Measurements from ENCODE around the gene MSANTD1.
"Not testable (repeated sequence)": the region's sequence is repeated elsewhere in the genome, so short reads cannot be mapped to it uniquely, and the experiment has no call there.

MSANTD1 gene

DNA sequence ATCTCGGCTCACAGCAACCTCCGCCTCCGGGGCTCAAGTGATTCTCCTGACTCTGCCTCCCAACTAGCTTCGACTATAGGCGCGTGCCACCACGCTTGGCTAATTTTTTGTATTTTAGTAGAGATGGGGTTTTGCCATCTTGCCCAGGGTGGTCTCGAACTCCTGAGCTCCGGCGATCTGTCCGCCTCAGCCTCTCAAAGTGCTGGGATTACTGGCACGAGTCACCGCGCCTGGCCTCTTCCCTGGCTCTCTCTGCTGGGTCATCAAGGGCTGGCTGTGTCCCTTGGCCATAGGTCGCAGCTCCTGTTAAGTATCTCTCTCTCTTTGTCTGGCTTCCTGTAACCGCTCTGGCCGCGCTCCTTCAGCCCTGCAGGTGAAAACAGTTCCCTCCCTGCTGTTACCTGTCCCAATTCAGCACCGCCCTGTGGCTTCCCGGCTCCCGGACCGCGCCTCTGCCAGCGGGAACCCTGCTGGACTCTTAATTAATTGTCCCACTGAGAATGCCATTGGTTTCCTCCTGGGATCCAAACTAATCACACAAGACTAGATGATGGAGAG lies 42.5 kb downstream of the MSANTD1 start:
- DNase-seq (ENCODE audit: low spot score): no peak

DNA sequence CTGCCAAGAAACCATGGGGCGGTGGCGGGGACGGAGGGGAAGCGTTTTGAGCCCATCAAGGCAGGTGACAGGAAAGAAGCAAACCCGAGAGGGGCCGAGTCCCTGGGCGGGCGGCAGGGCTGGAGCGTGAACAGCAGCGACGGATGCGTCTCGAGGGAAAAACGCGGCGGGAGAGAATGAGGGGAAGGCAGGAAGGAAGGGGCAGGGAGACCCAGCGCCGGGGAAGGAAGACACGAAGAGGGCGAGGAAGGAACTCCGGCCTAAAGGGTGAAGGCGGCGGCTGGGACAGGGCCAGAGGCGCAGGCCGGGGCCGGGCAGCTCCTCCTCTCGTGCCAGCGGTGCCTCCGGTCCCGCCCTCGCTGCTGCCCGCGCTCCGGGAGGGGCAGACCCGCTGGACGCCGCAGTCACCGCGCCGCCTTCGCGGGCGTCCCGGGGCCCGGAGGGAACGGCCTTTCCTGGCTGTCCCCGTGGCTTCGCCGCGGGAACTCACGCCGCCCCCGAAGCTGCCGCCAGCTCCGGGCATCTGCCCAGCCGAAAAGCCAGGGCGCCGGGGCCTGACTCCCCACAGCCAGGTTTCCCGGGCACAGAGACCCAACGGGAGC lies 43.1 kb downstream of the MSANTD1 start:
- peak; percentile 65 for DNase-seq (ENCODE audit: low spot score)

DNA sequence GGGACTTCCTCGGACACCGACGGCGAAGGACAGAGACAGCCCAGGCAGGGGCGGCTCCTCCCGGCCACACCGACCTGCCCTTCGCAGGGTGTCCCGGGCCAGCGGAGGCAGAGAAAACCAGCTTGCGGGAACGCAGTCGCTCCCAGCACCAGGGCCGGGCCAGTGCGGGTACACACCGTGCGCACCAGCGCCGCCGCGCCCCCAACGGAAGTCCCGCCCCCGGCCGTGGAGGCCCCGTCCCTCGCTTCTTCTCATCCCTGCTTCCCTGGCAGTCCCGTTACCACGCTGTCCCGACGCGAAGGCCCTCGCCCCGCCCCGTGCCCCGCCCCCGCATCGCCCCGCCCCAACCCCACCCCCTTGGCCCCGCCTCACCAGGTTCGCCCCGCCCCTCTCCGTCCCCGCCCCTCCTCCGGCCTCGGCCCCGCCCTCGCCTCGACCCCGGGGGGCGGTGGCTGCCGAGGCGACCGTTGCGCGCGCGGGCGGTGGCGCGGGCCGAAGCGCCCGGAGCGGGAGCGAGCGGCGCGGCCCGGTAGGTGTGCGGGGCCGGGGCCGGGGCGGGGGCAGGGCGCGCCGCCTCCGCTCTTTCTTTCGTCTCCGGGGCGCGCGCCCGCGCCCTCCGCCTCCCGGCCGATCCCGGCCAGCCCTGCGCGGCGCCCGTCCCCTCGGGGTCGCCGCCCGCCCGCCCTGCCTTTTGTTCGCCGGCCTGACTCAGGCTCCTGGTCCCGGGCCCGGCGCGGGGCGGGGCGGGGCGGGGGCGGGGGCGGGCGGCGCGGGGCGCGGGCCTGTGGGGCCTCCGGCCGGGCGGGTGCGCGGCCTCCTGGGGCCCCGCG lies 43.8 kb downstream of the MSANTD1 start, which contains the start of gene RGS12:
Gene RGS12 (plus strand): TSS at position 451 of the 830 bp plus-strand sequence. CDS start 23,150 bp downstream, outside the sequence.
- DNase-seq (ENCODE audit: low spot score): peak; percentile 97

DNA sequence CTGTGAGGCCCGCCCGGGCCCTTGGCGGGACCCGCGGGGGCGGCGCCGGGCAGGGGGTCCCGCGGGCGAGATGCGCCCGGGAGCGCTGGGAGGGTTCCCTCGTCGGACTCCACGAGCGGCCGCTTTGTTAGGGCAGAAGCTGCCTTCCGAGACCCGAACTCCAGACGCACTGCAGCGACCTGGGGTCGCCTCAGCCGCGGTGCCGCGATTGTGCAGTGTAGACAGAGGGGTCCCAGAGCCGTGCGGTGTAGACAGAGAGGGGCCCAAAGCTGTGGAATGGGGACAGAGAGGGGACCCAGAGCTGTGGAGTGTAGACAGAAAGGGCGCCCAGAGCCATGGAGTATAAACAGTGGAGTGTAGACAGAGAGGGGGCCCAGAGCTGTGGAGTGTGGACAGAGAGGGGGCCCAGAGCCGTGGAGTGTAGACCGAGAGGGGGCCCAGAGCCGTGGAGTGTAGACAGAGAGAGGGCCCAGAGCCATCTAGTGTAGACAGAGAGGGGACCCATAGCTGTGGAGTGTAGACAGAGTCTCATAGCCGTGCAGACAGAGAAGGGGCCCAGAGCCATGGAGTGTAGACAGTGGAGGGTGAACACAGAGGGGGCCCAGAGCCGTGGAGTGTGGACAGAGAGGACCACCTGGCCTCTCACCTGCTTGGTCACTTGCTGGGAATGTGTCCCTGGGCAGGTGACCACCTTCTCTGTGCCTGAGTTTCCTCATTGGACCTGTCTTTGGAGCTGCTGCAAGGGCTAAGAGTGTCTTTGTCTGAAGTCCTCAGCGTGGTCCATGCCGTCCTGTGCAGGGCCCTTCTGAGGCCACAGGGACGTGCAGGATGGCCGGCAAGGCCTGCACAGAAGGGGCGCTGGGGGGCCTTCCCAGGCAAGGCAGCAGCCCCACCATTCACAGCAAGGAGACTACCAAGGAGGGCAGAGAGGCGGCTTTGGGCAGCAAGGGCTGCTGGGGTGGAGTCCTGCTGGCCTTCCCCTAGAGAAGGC lies 44.7 kb downstream of the MSANTD1 start:
- no peak for DNase-seq (ENCODE audit: low spot score)

DNA sequence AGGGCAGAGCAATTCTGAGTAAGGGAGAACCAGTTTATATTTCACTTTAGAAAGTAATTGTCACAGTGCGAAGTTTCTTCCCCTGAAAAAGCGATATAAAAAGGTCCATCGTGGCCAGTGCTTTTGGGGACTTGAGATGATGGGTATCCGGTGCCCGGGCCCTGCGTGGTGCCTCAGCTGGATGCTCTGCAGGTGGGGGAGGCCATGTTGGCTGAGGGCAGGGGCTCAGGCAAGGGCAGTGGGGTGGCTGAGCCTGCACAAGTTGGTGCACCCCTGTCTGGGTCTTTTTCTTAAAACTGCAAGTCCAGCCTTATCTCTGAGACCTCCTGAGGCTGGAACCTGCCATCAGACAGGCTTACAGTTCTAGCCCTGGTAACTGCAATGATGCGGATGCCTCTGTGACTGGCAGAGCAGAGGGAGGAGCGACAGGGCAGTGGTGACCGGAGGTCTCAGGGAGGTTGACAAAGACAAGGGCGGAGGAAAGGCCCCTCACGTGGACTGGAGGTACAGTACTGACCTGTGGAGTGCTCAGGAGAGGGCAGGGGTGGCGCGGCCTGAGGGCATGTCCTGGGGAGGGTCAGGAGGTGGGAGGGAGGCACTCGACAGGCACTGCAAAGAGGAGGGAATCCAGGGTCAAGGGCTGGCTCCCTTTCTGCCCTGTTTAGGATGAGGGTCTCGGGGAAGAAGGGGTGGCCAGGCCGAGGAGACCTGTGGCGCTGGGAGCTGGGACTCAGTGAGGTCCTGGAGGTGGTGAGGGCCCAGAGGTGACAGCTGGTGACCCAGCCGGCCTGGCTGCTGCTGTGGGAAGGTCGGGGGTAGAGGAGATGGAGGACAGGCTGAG lies 45.7 kb downstream of the MSANTD1 start:
- no peak for DNase-seq (ENCODE audit: low spot score)

DNA sequence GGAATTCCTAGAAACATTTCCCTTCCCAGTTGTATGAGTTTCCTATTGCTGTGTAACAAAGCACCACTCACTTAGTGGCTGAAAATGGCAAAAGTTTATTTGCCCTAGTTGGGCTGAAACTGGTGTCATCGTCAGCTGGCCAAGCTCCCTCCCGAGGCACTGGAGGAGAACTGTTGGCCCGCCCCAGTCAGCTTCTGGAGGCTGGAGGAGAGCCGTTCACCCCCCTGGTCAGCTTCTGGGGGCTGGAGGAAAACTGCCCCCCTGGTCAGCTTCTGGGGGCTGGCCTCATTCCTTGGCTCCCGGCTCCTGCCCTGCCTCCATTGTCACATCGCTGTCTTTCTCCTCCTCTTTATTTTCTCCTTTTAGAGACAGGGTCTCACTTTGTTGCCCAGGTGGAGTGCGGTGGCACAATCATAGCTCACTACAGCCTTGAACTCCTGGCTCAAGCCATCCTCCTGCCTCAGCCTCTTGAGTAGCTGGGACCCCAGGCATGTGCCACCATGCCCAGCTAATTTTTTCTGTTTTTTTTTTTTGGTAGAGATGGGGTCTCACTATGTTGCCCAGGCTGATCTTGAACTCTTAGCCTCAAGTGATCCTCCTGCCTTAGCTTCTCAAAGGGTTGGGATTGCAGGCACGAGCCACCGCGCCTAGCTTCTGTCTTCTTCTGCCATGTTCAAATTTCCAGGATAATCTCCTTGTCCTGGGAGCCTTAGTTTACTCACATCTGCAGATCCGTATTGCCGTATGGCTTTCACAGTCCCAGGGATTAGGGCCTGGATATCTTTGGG lies 47.1 kb downstream of the MSANTD1 start:
- DNase-seq (ENCODE audit: low spot score): no peak

DNA sequence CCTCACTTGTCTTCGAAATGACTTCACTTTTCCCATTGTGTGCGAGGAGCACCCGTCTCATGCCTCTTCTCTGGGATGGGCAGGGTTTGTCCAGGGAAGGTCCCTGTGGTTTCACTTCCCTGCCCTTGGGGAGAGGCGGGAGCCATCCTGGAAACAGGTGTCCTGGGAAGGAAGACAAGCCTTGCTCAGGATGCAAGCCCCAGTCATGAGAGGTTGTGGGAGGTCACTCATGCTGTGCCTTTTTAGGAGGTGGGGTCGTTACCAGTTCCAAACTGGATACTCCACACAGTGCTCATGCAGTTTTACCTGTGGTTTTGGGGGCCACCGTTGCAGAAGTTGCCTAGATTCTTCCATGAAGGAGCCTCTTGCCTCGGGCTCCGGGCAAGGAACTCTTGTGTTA lies 47.7 kb downstream of the MSANTD1 start:
- DNase-seq (ENCODE audit: low spot score): no peak

DNA sequence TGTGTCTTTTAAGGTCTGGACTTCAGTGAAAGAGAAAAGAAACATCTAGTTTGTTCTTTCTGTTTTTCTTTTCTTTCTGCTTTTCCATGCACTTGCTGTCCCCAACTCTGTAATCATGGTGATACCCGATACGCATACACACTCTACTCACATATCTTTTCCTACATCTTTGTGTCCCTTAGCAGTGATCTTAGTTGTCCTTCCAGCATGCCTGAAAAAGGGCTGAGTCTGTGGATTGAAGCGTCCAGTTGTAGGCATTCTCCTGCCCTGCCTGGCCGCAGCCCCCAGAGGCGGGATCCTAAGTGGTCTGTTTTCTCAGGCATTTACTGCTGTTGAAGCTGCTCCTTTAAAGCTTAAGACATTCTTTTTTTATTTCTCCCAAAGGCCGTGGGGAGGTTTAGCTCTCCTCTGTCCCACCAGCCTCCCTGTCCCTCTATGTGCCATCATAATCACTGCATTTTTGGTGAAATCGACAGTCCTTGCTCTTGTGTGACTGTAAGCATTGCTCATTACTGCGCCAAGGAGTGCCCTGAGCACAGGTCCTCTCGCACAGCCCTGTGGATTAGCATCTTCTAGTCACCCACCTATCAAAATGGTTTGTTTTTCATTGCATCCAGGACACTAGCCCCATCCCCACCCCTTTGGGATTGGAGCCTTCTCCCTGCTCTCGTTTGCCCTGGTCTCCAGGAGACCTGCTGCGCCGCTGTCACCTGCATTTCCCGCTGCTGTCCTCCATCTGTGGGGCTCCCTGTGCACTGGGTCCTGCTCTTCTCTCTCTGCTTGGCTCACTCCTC lies 48.3 kb downstream of the MSANTD1 start:
- DNase-seq (ENCODE audit: low spot score): no peak

DNA sequence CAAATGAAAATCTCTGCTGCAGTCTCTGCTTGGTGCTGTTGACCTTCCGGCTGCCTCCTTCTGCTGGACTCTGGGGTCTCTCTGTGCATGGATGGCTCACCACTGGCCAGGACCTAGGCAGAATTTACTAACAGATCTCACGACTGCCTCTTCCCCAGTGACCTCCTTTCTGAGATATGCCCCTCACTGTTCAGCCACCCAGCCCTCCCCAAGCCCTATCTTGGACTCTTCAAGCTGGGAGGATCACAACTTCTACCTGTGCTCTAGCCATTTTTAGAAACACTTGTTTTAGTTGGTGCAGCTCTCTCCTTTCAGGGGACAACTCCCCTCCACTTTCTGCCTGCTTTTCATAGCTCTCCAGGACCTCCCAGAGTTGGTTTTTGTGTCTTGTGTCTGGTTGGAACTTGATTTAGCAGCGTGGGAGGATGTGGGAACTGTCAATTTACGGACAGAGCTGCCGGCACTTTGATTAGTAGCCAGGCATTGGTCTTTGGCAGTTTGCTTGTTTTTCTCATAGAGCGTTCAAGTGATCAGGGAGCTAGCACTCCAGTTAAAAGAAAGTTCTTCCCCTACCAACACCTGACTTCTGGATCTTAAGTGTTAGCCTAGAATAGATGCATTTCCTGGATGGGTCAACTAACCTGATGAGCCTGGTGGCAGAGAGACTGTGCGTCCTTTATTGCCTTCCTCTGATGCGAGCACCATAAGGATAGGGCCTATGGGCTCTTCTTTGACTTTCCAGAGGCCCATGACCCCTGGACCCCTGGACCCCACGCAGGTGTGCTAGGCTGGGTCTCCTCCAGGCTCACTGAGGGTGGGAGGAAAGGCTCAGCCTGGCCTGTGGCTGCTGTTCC lies 50.4 kb downstream of the MSANTD1 start:
- no peak for DNase-seq (ENCODE audit: low spot score)

DNA sequence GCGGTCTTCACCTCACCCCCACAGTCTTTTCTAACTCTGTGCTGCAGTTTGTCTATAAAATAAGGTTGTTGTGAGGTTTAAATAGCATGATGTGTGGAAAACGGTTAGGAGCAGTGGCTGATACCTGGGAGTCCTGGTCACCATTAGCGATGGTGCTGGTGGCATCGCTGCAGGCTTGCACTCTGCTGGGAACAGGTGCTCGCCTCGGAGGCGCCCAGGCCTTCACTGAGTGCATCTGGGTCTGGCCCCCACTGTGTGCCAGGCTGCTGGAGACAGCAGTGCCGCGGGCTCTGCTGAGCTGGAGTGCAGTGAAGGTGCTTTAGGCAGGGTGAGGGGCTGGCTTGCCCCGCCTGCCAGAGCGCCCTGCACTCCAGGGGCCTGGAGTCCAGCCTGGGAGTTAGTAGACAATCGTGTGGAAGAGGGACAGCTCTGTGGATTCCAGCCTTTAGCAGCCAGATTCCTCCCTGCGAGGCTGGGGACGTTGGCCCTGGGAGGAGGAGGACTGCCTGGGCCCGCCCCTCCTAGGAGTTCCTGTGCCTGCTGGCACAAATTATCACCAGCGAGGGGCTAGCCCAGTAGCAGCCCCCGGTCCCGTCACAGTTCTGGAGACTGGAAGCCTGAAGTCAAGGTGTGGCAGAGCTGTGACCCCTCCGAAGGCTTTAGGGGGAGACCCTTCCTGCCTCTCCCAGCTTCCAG lies 51.2 kb downstream of the MSANTD1 start:
- no peak for DNase-seq (ENCODE audit: low spot score)

DNA sequence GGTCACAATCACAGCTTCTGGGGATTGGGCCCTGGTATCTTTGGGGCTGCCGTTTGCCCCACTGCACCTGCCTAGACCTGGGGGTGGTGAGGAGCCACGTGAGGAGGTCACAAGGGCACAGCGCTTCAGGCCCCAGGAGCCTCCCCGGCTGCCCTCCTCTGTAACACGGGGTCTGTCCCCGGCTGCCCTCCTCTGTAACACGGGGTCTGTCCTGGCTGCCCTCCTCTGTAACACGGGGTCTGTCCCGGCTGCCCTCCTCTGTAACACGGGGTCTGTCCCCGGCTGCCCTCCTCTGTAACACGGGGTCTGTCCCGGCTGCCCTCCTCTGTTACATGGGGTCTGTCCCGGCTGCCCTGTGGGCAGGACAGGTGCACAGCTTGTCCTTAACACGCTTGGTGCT lies 51.9 kb downstream of the MSANTD1 start:
- DNase-seq (ENCODE audit: low spot score): not testable (repeated sequence)

DNA sequence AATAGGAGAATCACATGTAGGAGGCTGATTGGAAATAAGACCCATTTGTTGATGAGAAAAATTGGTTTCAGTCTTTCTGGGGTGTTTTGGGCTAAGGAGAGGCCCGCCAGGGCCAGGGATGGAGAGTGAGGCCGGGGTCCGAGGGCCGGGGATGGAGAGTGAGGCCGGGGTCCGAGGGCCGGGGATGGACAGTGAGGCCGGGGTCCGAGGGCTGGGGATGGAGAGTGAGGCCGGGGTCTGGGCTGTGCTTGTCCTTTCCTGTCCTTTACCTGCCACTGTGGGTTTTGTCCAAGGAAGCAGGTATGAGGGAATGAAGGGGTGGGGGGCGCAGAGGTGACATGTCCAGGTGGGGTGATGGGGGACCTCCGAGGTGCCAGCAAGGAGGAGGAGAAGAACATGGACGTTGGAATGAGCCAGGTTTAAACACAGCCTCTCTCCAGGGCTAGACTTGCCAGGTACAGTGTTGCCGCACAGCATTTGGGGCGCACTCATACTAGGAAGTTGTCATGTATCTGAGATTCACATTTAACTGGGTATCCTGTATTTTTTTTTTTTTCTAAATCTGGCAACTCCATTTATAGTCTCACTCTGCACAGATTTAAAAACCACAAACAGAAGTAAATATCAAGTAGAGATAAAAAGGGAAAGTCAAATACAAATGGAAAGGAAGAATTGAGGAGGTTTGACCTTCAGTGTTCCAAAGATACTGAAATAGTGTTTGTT lies 52.7 kb downstream of the MSANTD1 start:
- DNase-seq (ENCODE audit: low spot score): no peak

DNA sequence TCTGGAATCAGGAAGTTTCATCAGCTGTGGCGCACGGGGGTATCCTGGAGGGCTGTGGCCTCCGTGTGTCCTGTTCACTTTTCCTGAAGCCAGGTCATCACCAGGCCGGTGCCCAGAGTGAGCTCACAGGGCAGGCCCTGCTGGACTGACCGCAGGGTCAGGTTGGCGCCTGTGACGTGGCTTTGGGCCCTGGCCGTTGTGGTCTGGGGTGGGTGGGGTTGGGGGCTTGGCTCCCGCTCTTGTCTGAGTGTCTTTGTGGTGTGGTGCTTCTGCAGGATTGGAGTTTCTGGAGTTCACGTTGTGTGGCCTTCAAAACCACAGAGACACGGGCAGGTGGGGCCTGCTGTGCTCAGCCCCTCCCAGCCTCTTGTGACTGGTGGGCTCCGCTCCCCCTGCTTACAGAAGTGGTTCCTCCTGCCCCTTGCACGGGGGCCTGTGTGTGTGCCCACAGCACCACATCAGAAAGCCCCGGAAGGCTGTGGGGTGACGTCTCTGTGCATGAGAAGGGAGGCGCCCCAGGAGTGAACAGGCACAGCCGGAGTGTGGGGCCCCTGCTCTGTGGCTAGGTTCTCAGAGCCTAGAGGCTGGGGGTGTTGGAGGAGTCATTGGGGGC lies 53.3 kb downstream of the MSANTD1 start:
- no peak for DNase-seq (ENCODE audit: low spot score)

DNA sequence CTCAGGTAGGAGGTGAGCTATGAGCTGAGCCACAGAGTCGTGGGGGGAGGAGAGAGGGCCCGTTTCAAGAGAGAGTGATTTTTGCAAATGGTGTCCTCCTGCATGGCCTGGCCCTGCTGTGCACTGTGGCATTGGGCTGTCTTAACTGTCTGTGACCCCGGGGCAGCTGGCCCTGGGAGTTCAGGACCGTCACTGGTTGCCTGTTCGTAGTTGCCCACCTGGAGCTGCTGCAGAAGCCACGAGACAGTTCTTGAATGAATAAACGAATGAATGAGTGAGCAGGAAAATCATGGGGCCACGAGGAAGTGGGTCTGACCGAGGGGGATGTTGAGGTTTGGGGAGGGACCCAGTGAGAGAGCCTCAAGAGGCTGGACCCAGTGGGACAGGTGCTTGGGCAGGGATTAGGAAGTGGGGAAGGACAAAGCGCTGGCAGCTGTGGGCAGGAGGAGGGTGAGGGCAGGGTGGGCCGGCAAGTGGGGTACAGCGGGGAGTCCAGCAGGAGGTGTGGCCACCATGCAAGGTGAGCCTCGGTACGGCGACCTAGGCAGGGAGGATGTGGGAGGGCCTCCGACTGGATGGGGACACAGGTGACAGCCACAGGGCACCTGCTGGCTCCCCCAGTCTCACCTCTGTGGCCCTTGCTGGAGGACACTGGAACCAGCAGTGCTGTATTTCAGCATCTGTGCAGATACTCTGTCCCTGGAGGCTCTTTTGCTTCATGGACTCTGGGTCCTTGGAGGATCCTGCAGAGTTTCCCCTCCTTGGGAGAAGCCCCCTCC lies 54.0 kb downstream of the MSANTD1 start:
- DNase-seq (ENCODE audit: low spot score): no peak

DNA sequence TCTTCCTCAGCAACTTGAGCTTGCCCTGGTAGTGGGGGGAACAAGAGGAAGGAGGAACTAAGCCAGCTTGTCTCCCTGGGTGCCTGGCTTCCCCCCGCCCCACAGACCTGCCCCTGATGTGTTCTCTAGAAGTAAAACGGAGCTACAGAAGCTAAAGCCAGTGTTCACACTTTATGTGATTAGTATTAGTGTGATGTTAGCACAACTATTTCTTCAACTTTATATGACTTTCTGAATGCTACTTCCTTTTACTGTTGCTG lies 54.5 kb downstream of the MSANTD1 start:
- DNase-seq (ENCODE audit: low spot score): no peak

All from Ammon's horn (tissue), 1 donor.